GM12878 (cell line): ENCODE measurements around the gene CAPZB. TPM values are rescaled to one million over a fixed set of nuclear protein-coding genes. Genes with fewer than 3 reads are reported as not detected.

ENCODE experiments used
- ATAC-seq: fragments of 200-7000 bp; cut with Tn5 transposase; 3 replicates; pipeline ENCODE4 v1.9.1; 2020; ENCODE audit warnings: mild to moderate bottlenecking, moderate library complexity
- BruUV-seq: library from RNA; stranded (reverse); fragments of 400-500 nt; replicated peaks from 2 replicates; lab custom pipeline; 2021; lab: Mats Ljungman, UMichigan
- CTCF ChIA-PET: fragments of 300-600 bp; sonication (Branson Sonifier 250); formaldehyde crosslinking; extraction: SDS; loops from one replicate; lab custom pipeline; 2021; ENCODE audit warnings: inconsistent platforms; lab: Yijun Ruan, JAX
- POLR2A ChIA-PET: fragments of 350-600 bp; formaldehyde crosslinking; extraction: SDS; loops from one replicate; lab custom pipeline; 2021; ENCODE audit warnings: inconsistent platforms; lab: Charles Lee
- RAD21 ChIA-PET: fragments of 300-600 bp; sonication (Branson Sonifier 250); formaldehyde crosslinking; loops from one replicate; lab custom pipeline; 2023; ENCODE audit warnings: antibody characterized with exemption; ENCODE audit not compliant: unreplicated experiment; lab: Charles Lee
- SMC1A ChIA-PET: fragments of 300-600 bp; sonication (Branson Sonifier 250); formaldehyde crosslinking; loops from one replicate; lab custom pipeline; 2023; ENCODE audit not compliant: unreplicated experiment, uncharacterized antibody; lab: Charles Lee
- DNase-seq: peaks from one replicate; pipeline ENCODE4 v3.0.0-alpha.2; 2011; ENCODE audit warnings: low read depth, low spot score
- FAIRE-seq: peaks from 3 replicates; lab custom pipeline; 2011; peaks lifted over from hg19 to GRCh38; lab: Jason Lieb, UNC
- H2AFZ ChIP-seq: 2 replicates; pipeline ENCODE4 v1.6.0; 2011; ENCODE audit warnings: low read depth, low read length, control low read depth; ENCODE audit not compliant: control insufficient read depth
- H3K27ac ChIP-seq: 2 replicates; pipeline ENCODE4 v1.5.1; 2011; ENCODE audit warnings: control low read depth; ENCODE audit not compliant: control insufficient read depth, insufficient read depth
- H3K27me3 ChIP-seq, 2 experiments: replicated peaks in 1 of 2; 2 replicates each; pipeline versions ENCODE4 v1.6.0 to v1.6.1; 2011; ENCODE audit warnings: low read length in 1 of 2; ENCODE audit not compliant: control insufficient read depth in 2 of 2, insufficient read depth in 2 of 2
- H3K36me3 ChIP-seq, 2 experiments: 2 replicates each; pipeline ENCODE4 v1.5.1; 2011; ENCODE audit warnings: low read length in 1 of 2; ENCODE audit not compliant: control insufficient read depth in 2 of 2, insufficient read depth in 2 of 2
- H3K4me1 ChIP-seq: 2 replicates; pipeline ENCODE4 v1.6.1; 2011; ENCODE audit warnings: mild to moderate bottlenecking, low read length, moderate library complexity, mixed read lengths; ENCODE audit not compliant: control insufficient read depth, insufficient read depth
- H3K4me2 ChIP-seq: 2 replicates; pipeline ENCODE4 v1.6.0; 2011; ENCODE audit warnings: control low read depth; ENCODE audit not compliant: control insufficient read depth, insufficient read depth
- H3K4me3 ChIP-seq: fragments of 200-600 bp; sonication (generic); 2 replicates; pipeline ENCODE4 v1.5.1; 2016
- H3K79me2 ChIP-seq: 2 replicates; pipeline ENCODE4 v1.6.0; 2011; ENCODE audit warnings: low read length; ENCODE audit not compliant: control insufficient read depth, insufficient read depth
- H3K9ac ChIP-seq: 2 replicates; pipeline ENCODE4 v1.8.0; 2011; ENCODE audit warnings: low read length, control low read depth, mixed read lengths; ENCODE audit not compliant: control insufficient read depth, insufficient read depth
- H3K9me3 ChIP-seq: replicated peaks from 3 replicates; pipeline ENCODE4 v1.5.1; 2011; ENCODE audit warnings: mild to moderate bottlenecking, low read length; ENCODE audit not compliant: control insufficient read depth, insufficient read depth
- H4K20me1 ChIP-seq: 2 replicates; pipeline ENCODE4 v1.6.0; 2011; ENCODE audit not compliant: control insufficient read depth, insufficient read depth
- CBFB ChIP-seq: IDR thresholded peaks from 2 replicates; pipeline ENCODE4 v1.6.1; 2016; ENCODE audit warnings: antibody characterized with exemption, low read depth
- CBX5 ChIP-seq: sonication (generic); IDR thresholded peaks from 2 replicates; pipeline ENCODE4 v1.6.1; 2016; ENCODE audit warnings: low read depth, moderate library complexity, mild to moderate bottlenecking, inconsistent platforms
- KAT2A ChIP-seq: conservative IDR thresholded peaks from 2 replicates; pipeline ENCODE4 v1.6.1; 2011; ENCODE audit warnings: low read depth, low read length; ENCODE audit not compliant: control insufficient read depth
- MYB ChIP-seq: fragments of 150-350 bp; IDR thresholded peaks from 2 replicates; pipeline ENCODE4 v1.6.1; 2014; ENCODE audit warnings: mild to moderate bottlenecking, low read depth, low read length, borderline replicate concordance
- MYC ChIP-seq: IDR thresholded peaks from 2 replicates; pipeline ENCODE4 v1.6.1; 2011; ENCODE audit warnings: mild to moderate bottlenecking, low read length, moderate library complexity, inconsistent platforms; ENCODE audit not compliant: insufficient read depth, insufficient replicate concordance, insufficient read length, severe bottlenecking
- NRF1 ChIP-seq: conservative IDR thresholded peaks from 2 replicates; pipeline ENCODE4 v1.6.1; 2011; ENCODE audit warnings: mild to moderate bottlenecking, low read depth, low read length, improper control_type of control experiment
- POLR2AphosphoS5 ChIP-seq: IDR thresholded peaks from 2 replicates; pipeline ENCODE4 v1.6.1; 2011; ENCODE audit warnings: mild to moderate bottlenecking, low read length, inconsistent platforms
- RCOR1 ChIP-seq: conservative IDR thresholded peaks from 2 replicates; pipeline ENCODE4 v1.6.1; 2012; ENCODE audit warnings: low read depth, low read length, improper control_type of control experiment
- SIN3A ChIP-seq: IDR thresholded peaks from 2 replicates; pipeline ENCODE4 v1.6.1; 2012; ENCODE audit warnings: low read depth, low read length, improper control_type of control experiment
- SMAD5 ChIP-seq: IDR thresholded peaks from 2 replicates; pipeline ENCODE4 v1.6.1; 2016; ENCODE audit warnings: antibody characterized with exemption, low read depth
- TCF3 ChIP-seq: IDR thresholded peaks from 2 replicates; pipeline ENCODE4 v1.6.1; 2012; ENCODE audit warnings: low read depth, mild to moderate bottlenecking, low read length, borderline replicate concordance; ENCODE audit not compliant: insufficient read depth
- YY1 ChIP-seq: IDR thresholded peaks from 2 replicates; pipeline ENCODE4 v1.6.1; 2011; ENCODE audit warnings: low read depth, mild to moderate bottlenecking, low read length
- ZNF24 ChIP-seq: fragments of 450-650 bp; IDR thresholded peaks from 2 replicates; pipeline ENCODE4 v1.6.1; 2017; ENCODE audit warnings: antibody characterized with exemption, mild to moderate bottlenecking
- ZNF384 ChIP-seq: IDR thresholded peaks from 2 replicates; pipeline ENCODE4 v1.6.1; 2012; ENCODE audit warnings: low read depth, mild to moderate bottlenecking, low read length, improper control_type of control experiment, borderline replicate concordance
- WGBS: methylation state at CpG from one replicate; pipeline ENCODE4 v1.1.6; 2016; ENCODE audit warnings: low lambda C conversion rate; ENCODE audit not compliant: insufficient replicate concordance, insufficient coverage; ENCODE audit errors: missing lambda C conversion rate; 5-methylcytosine and 5-hydroxymethylcytosine counted together
- in situ Hi-C: fragments of 300-500 bp; cut with MboI; formaldehyde crosslinking; loops from 9 replicates; pipeline ENCODE4 v1.14.3; 2018; ENCODE audit warnings: mixed read lengths
- intact Hi-C: fragments of 100-400 bp; cut with micrococcal nuclease; formaldehyde crosslinking; loops from one replicate; pipeline ENCODE4 v1.14.2; 2022; ENCODE audit not compliant: unreplicated experiment
- polyA plus RNA-seq, 11 experiments: library from polyadenylated mRNA; depleted of rRNA in 4 of 11; unstranded in 6 of 11; stranded (reverse) in 5 of 11; fragments of >200 nt; fragmentation: Nextera tagmentation in 4 of 11; fragmentation: Illumina TruSeq in 1 of 11; extraction: Ambion mirVana in 4 of 11; extraction: Trizol in 1 of 11; gene quantifications; 1 replicate in 1 of 11; 2 replicates in 10 of 11; pipeline versions ENCODE4 v1.2.1 to v1.2.3, GENCODE V29; 2011 to 2016; ENCODE audit warnings: inconsistent platforms in 2 of 11, missing spikeins in 2 of 11, low read depth in 1 of 11
- total RNA-seq, 4 experiments: library from RNA; depleted of rRNA in 3 of 4; stranded (reverse); fragments of >200 nt in 3 of 4; fragmentation: Illumina TruSeq in 1 of 4; extraction: Trizol in 1 of 4; gene quantifications; 2 replicates each; pipeline versions ENCODE4 v1.2.1 to v1.2.3, GENCODE V29; 2013 to 2021
- TF ChIP-seq, protein P1 (sequence below): fragments of 450-650 bp; IDR thresholded peaks from 2 replicates; pipeline ENCODE4 v1.6.1; 2018; ENCODE audit warnings: mild to moderate bottlenecking, low read depth, moderate library complexity; ENCODE audit not compliant: partially characterized antibody
- TF ChIP-seq, protein P2 (sequence below): fragments of 450-650 bp; IDR thresholded peaks from 2 replicates; pipeline ENCODE4 v1.6.1; 2017; ENCODE audit warnings: mild to moderate bottlenecking, low read depth, inconsistent platforms; ENCODE audit not compliant: poor library complexity, severe bottlenecking
- TF ChIP-seq, protein P3 (sequence below): IDR thresholded peaks from 2 replicates; pipeline ENCODE4 v1.6.1; 2011; ENCODE audit warnings: mild to moderate bottlenecking, low read depth, low read length, moderate library complexity; ENCODE audit not compliant: insufficient replicate concordance

CAPZB gene
- total and polyA plus RNA-seq, 10 of the 15 experiments (the other 5 are each of a cell fraction or from before 2014, with no cell fraction given), result 104 to 454 (median 213) TPM

DNA sequence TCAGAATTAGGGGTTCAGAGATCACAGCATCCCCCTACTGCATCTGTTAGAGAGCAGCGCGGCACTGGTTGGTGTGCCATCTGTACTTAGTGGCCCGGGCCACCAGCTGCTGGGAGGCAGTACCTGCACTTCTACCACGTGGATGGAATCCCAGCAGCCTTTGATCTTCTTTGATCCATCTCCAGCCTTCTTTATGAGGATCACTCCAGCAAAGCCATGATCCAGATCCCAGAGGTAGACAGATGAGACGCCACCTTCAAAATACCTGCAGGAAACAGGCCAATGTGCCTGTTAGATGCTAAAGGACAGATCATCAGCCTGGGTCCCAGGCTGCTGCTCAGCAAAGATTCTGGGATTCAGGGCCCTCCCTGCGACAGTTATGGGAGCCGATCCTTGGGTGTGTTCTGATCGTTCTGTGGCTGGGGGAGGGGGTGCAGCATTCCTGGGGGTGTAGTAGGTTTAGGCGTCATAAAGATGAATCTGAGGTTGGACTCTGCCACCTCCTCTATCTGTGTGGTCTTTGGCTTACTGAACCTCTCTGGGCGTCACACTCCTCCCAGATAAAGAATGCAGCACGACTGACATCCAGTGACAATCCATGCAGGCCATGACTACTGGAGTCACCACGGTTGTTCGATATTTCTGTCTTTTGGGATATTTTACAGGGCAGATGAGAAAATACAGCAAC lies 127.9 kb downstream of the CAPZB start (continued):
- no peak for TF ChIP-seq YY1
- TF ChIP-seq, protein P1, sequence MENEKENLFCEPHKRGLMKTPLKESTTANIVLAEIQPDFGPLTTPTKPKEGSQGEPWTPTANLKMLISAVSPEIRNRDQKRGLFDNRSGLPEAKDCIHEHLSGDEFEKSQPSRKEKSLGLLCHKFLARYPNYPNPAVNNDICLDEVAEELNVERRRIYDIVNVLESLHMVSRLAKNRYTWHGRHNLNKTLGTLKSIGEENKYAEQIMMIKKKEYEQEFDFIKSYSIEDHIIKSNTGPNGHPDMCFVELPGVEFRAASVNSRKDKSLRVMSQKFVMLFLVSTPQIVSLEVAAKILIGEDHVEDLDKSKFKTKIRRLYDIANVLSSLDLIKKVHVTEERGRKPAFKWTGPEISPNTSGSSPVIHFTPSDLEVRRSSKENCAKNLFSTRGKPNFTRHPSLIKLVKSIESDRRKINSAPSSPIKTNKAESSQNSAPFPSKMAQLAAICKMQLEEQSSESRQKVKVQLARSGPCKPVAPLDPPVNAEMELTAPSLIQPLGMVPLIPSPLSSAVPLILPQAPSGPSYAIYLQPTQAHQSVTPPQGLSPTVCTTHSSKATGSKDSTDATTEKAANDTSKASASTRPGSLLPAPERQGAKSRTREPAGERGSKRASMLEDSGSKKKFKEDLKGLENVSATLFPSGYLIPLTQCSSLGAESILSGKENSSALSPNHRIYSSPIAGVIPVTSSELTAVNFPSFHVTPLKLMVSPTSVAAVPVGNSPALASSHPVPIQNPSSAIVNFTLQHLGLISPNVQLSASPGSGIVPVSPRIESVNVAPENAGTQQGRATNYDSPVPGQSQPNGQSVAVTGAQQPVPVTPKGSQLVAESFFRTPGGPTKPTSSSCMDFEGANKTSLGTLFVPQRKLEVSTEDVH, result no peak

DNA sequence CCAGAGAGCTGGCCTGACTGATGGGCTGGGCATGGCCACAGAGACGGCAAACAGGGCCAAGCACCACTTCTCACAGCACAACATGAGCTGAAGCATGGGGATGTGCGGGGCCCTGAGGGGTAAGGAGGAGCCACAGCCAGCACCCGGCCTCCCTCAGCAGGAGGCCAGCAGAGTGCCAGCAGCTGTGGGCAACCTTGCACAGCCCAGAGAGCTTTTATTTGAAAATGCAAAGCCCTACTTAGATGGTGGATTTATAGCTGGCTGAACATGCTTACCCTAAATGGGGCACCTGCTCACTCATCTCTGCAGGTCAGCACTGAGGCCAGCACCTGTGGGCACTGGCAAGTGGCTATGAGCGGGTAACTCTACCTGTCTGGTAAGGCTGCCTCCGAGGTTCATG lies 129.1 kb downstream of the CAPZB start:
- Histone ChIP-seq H3K27me3 (no peaks in the 10 kb centered on the region), H4K20me1 (no peaks in the 10 kb centered on the region), H3K36me3 (peaks cover 25 to 44% of the 10 kb centered on the region in 2 experiments), H3K4me3 (no peak overlapping the region), H3K27ac (no peak overlapping the region), H3K4me2 (no peak overlapping the region), H3K9me3 (no peaks in the 10 kb centered on the region), H3K9ac (no peak overlapping the region), H2AFZ (no peak overlapping the region), H3K4me1 (no peaks in the 10 kb centered on the region), H3K79me2 (no peaks in the 10 kb centered on the region)
- POLR2A ChIA-PET, result no interaction called here
- 87% methylated on average over 5 of the region's 5 CpGs for WGBS
- RAD21 ChIA-PET, result no interaction called here
- SMC1A ChIA-PET, result no interaction called here
- CTCF ChIA-PET, result no interaction called here
- intact Hi-C loops, result no loop called here
- FAIRE-seq (no peak), ATAC-seq (no peak), DNase-seq (no peak)
- no TSS peak for BruUV-seq
- in situ Hi-C loops, result no loop called here
- TF ChIP-seq SMAD5 (no peak), ZNF384 (no peak), CBX5 (no peak), SIN3A (no peak), MYC (no peak), MYB (no peak), CBFB (no peak), KAT2A (no peak), TCF3 (no peak), NRF1 (no peak), POLR2AphosphoS5 (no peak), ZNF24 (no peak), RCOR1 (no peak)
- TF ChIP-seq, protein P2, sequence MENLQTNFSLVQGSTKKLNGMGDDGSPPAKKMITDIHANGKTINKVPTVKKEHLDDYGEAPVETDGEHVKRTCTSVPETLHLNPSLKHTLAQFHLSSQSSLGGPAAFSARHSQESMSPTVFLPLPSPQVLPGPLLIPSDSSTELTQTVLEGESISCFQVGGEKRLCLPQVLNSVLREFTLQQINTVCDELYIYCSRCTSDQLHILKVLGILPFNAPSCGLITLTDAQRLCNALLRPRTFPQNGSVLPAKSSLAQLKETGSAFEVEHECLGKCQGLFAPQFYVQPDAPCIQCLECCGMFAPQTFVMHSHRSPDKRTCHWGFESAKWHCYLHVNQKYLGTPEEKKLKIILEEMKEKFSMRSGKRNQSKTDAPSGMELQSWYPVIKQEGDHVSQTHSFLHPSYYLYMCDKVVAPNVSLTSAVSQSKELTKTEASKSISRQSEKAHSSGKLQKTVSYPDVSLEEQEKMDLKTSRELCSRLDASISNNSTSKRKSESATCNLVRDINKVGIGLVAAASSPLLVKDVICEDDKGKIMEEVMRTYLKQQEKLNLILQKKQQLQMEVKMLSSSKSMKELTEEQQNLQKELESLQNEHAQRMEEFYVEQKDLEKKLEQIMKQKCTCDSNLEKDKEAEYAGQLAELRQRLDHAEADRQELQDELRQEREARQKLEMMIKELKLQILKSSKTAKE, result no peak
- TF ChIP-seq, protein P3, sequence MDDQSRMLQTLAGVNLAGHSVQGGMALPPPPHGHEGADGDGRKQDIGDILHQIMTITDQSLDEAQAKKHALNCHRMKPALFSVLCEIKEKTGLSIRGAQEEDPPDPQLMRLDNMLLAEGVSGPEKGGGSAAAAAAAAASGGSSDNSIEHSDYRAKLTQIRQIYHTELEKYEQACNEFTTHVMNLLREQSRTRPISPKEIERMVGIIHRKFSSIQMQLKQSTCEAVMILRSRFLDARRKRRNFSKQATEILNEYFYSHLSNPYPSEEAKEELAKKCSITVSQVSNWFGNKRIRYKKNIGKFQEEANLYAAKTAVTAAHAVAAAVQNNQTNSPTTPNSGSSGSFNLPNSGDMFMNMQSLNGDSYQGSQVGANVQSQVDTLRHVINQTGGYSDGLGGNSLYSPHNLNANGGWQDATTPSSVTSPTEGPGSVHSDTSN, result no peak
